Upper lobe of left lung (tissue), 6 donors: ENCODE results near the gene MZT2B. TPM values are rescaled to one million over a fixed set of nuclear protein-coding genes. Genes with fewer than 3 reads are reported as not detected.
"Not testable (repeated sequence)": the region's sequence is repeated elsewhere in the genome, so short reads cannot be mapped to it uniquely, and the experiment has no call there.

Experiments
- ATAC-seq, 2 donors: fragments of 200-7000 bp; cut with Tn5 transposase; one replicate each; pipeline ENCODE4 v1.9.1; 2022; ENCODE audit warnings: mild to moderate bottlenecking in 2 of 2, moderate library complexity in 2 of 2; ENCODE audit not compliant: low FRiP score in 2 of 2
- DNase-seq, 2 donors: peaks; one replicate each; pipeline ENCODE4 v3.0.0-alpha.2; 2019 to 2020
- H3K27ac ChIP-seq, 4 donors: fragments of 200-600 bp; sonication (generic); one replicate each; pipeline ENCODE4 v1.5.1; 2016 to 2019
- H3K27me3 ChIP-seq, 4 donors: fragments of 200-600 bp; sonication (generic); one replicate each; pipeline ENCODE4 v1.5.1; 2017 to 2019
- H3K36me3 ChIP-seq, 4 donors: fragments of 200-600 bp; sonication (generic); one replicate each; pipeline ENCODE4 v1.5.1; 2016 to 2019
- H3K4me1 ChIP-seq, 4 donors: fragments of 200-600 bp; sonication (generic); one replicate each; pipeline ENCODE4 v1.5.1; 2018 to 2019
- H3K4me3 ChIP-seq, 4 donors: fragments of 200-600 bp; sonication (generic); one replicate each; pipeline ENCODE4 v1.5.1; 2017 to 2019; ENCODE audit warnings: mild to moderate bottlenecking in 2 of 4, moderate library complexity in 1 of 4
- H3K9me3 ChIP-seq, 4 donors: fragments of 200-600 bp; sonication (generic); one replicate each; pipeline ENCODE4 v1.5.1; 2018 to 2019
- CTCF ChIP-seq, 6 experiments: fragments of 450-650 bp in 4 of 6; fragments of 200-600 bp in 2 of 6; sonication (generic) in 2 of 6; IDR thresholded peaks; one replicate each; pipeline ENCODE4 v1.5.1; 2016 to 2019; ENCODE audit warnings: antibody characterized with exemption in 6 of 6
- EP300 ChIP-seq, 4 donors: sonication (generic); formaldehyde crosslinking; IDR thresholded peaks; one replicate each; pipeline ENCODE4 v1.5.1; 2017; ENCODE audit warnings: antibody characterized with exemption in 4 of 4, control low read depth in 2 of 4
- POLR2A ChIP-seq, 4 donors: fragments of 450-650 bp; IDR thresholded peaks; one replicate each; pipeline ENCODE4 v1.5.1; 2016 to 2017; ENCODE audit warnings: antibody characterized with exemption in 4 of 4, mild to moderate bottlenecking in 2 of 4
- POLR2AphosphoS5 ChIP-seq, 2 donors: sonication (generic); formaldehyde crosslinking; IDR thresholded peaks; one replicate each; pipeline ENCODE4 v1.5.1; 2017; ENCODE audit warnings: antibody characterized with exemption in 2 of 2
- WGBS, 2 donors: methylation state at CpG; one replicate each; pipeline ENCODE4 v1.1.5; 2017 to 2018; 5-methylcytosine and 5-hydroxymethylcytosine counted together
- total RNA-seq, 6 donors: library from RNA; depleted of rRNA in 4 of 6; stranded (reverse); fragments of >200 nt in 4 of 6; gene quantifications; one replicate each; pipeline versions ENCODE4 v1.1.0 to v1.2.1, GENCODE V29; 2016 to 2021
- donor health status: DM: no; HTN: no; CAD: no; lungs with moderate emphysema.
- donor health status: DM: no; HTN: yes; CAD: no; lungs with severe emphysema.

The MZT2B gene
- total RNA-seq, 6 donors from 2014 or later: 78.7 to 203 (median 130) TPM

- 91 to 95% methylated on average over 7 to 9 of the region's 9 CpGs for WGBS, 2 donors
- ATAC-seq (no peak), DNase-seq (peak in 1 of 2 donors; percentile 50)
- no peaks in the 10 kb centered on the region for H3K9me3 ChIP-seq
- no peaks in the 10 kb centered on the region for H3K27me3 ChIP-seq
- TF ChIP-seq CTCF (IDR thresholded peaks at IDR 0.05): no peak
- no peak for TF ChIP-seq EP300 (IDR thresholded peaks at IDR 0.05)
- TF ChIP-seq POLR2A (IDR thresholded peaks at IDR 0.05): no peak
- TF ChIP-seq POLR2AphosphoS5 (IDR thresholded peaks at IDR 0.05): no peak
- no peak overlapping the region for H3K27ac ChIP-seq
- H3K36me3 ChIP-seq: peaks cover 0 to 78% (median 45%) of the 10 kb centered on the region in 4 donors
- H3K4me1 ChIP-seq: no peaks in the 10 kb centered on the region
- H3K4me3 ChIP-seq: no peak overlapping the region
Observed at GRCh38 chr2:130156624-130157004, 25.4 kb upstream of the MZT2B start.

- not testable (repeated sequence) for ATAC-seq, H3K9me3 ChIP-seq, H3K27me3 ChIP-seq, H3K4me3 ChIP-seq, H3K4me1 ChIP-seq, H3K27ac ChIP-seq
- peaks cover 0 to 71% (median 40%) of the 10 kb centered on the region in 4 donors for H3K36me3 ChIP-seq
- peak in 1 of 2 donors; percentile 62 for DNase-seq
- 79% methylated on average over 11 of the region's 12 CpGs; no CpG with 5 or more reads in 1 of the 2 donors for WGBS, 2 donors
Observed at GRCh38 chr2:130157354-130157753, 24.7 kb upstream of the MZT2B start.

GRCh38 chr2:130157825-130158514 is 24.1 kb upstream of the MZT2B start:
- not testable (repeated sequence) for DNase-seq, H3K4me1 ChIP-seq, H3K4me3 ChIP-seq, ATAC-seq, H3K27ac ChIP-seq, H3K27me3 ChIP-seq, H3K9me3 ChIP-seq
- WGBS, 2 donors: 70 to 76% methylated on average over 13 of the region's 13 CpGs
- peaks cover 0 to 71% (median 41%) of the 10 kb centered on the region in 4 donors for H3K36me3 ChIP-seq

- DNase-seq (peak in 1 of 2 donors; percentile 29), ATAC-seq (no peak)
- Histone ChIP-seq H3K27me3 (no peaks in the 10 kb centered on the region), H3K9me3 (no peaks in the 10 kb centered on the region), H3K36me3 (peaks cover 2 to 69% (median 42%) of the 10 kb centered on the region in 4 donors), H3K4me3 (no peak overlapping the region), H3K4me1 (no peaks in the 10 kb centered on the region), H3K27ac (no peak overlapping the region)
- no peak for TF ChIP-seq POLR2AphosphoS5 (IDR thresholded peaks at IDR 0.05)
- no peak for TF ChIP-seq EP300 (IDR thresholded peaks at IDR 0.05)
- TF ChIP-seq CTCF (IDR thresholded peaks at IDR 0.05): no peak
- no peak for TF ChIP-seq POLR2A (IDR thresholded peaks at IDR 0.05)
- 85 to 89% methylated on average over 8 to 9 of the region's 9 CpGs for WGBS, 2 donors
Observed at GRCh38 chr2:130158631-130159030, 23.4 kb upstream of the MZT2B start.

GRCh38 chr2:130159376-130159775 is 22.7 kb upstream of the MZT2B start:
- H3K36me3 ChIP-seq: peaks cover 9 to 69% (median 44%) of the 10 kb centered on the region in 4 donors
- 95 to 96% methylated on average over 4 of the region's 4 CpGs for WGBS, 2 donors
- H3K9me3 ChIP-seq, DNase-seq, ATAC-seq, H3K4me3 ChIP-seq, H3K27ac ChIP-seq, H3K27me3 ChIP-seq, H3K4me1 ChIP-seq: not testable (repeated sequence)

GRCh38 chr2:130160131-130160530 is 21.9 kb upstream of the MZT2B start:
- H3K4me1 ChIP-seq: no peaks in the 10 kb centered on the region
- H3K4me3 ChIP-seq: no peak overlapping the region
- no peaks in the 10 kb centered on the region for H3K27me3 ChIP-seq
- H3K27ac ChIP-seq: no peak overlapping the region
- H3K9me3 ChIP-seq: no peaks in the 10 kb centered on the region
- H3K36me3 ChIP-seq: peaks cover 9 to 69% (median 44%) of the 10 kb centered on the region in 4 donors
- TF ChIP-seq CTCF (IDR thresholded peaks at IDR 0.05) (no peak), EP300 (IDR thresholded peaks at IDR 0.05) (no peak), POLR2AphosphoS5 (IDR thresholded peaks at IDR 0.05) (no peak), POLR2A (IDR thresholded peaks at IDR 0.05) (no peak)
- 99 to 100% methylated on average over 6 of the region's 6 CpGs for WGBS, 2 donors
- DNase-seq: no peak
- ATAC-seq: no peak

- ATAC-seq, H3K27ac ChIP-seq: not testable (repeated sequence)
- 87 to 90% methylated on average over 23 of the region's 25 CpGs for WGBS, 2 donors
Observed at GRCh38 chr2:130160838-130161705, 21.0 kb upstream of the MZT2B start.

GRCh38 chr2:130162486-130162885 is 19.6 kb upstream of the MZT2B start:
- H3K4me1 ChIP-seq, H3K27ac ChIP-seq, H3K27me3 ChIP-seq, DNase-seq, H3K9me3 ChIP-seq, H3K4me3 ChIP-seq, ATAC-seq: not testable (repeated sequence)
- WGBS, 2 donors: 97 to 98% methylated on average over 6 to 7 of the region's 7 CpGs
- peaks cover 17 to 84% (median 56%) of the 10 kb centered on the region in 4 donors for H3K36me3 ChIP-seq

More at GRCh38 chr2:130160838-130161705, 21.0 kb upstream of the MZT2B start:
- peaks cover 9 to 73% (median 48%) of the 10 kb centered on the region in 4 donors for H3K36me3 ChIP-seq
- H3K27me3 ChIP-seq, H3K4me1 ChIP-seq, H3K9me3 ChIP-seq, H3K4me3 ChIP-seq: not testable (repeated sequence)
- peak in 1 of 2 donors; percentile 71 for DNase-seq
